ENCODE data around the gene CACTIN.
"Not testable (repeated sequence)": the region's sequence is repeated elsewhere in the genome, so short reads cannot be mapped to it uniquely, and the experiment has no call there.

CACTIN gene

GRCh38 chr19:3628766-3629165 lies 2.2 kb upstream of the CACTIN start:
- DNase-seq (ENCODE audit: low read depth, low spot score), result not testable (repeated sequence)

GRCh38 chr19:3627351-3627723 lies 747 bp upstream of the CACTIN start:
- DNase-seq (ENCODE audit: low read depth, low spot score), result no peak

GRCh38 chr19:3625996-3626472 lies 556 bp downstream of the CACTIN start:
- DNase-seq (ENCODE audit: low read depth, low spot score), result no peak

- DNase-seq (ENCODE audit: low read depth, low spot score), result no peak
Measured at GRCh38 chr19:3623716-3624115, 2.9 kb downstream of the CACTIN start.

GRCh38 chr19:3622224-3622623 lies 4.4 kb downstream of the CACTIN start:
- DNase-seq (ENCODE audit: low read depth, low spot score), result no peak

GRCh38 chr19:3621689-3622088 lies 4.9 kb downstream of the CACTIN start:
- DNase-seq (ENCODE audit: low read depth, low spot score), result no peak

- no peak for DNase-seq (ENCODE audit: low read depth, low spot score)
Measured at GRCh38 chr19:3620817-3621547, 5.6 kb downstream of the CACTIN start.

- DNase-seq (ENCODE audit: low read depth, low spot score), result no peak
Measured at GRCh38 chr19:3620145-3620816, 6.3 kb downstream of the CACTIN start.

GRCh38 chr19:3619631-3620012 lies 7.0 kb downstream of the CACTIN start:
- no peak for DNase-seq (ENCODE audit: low read depth, low spot score)

- no peak for DNase-seq (ENCODE audit: low read depth, low spot score)
Measured at GRCh38 chr19:3618811-3619630, 7.6 kb downstream of the CACTIN start.

GRCh38 chr19:3618144-3618810 lies 8.3 kb downstream of the CACTIN start:
- peak; percentile 21 for DNase-seq (ENCODE audit: low read depth, low spot score)

- DNase-seq (ENCODE audit: low read depth, low spot score), result no peak
Measured at GRCh38 chr19:3617463-3617862, 9.1 kb downstream of the CACTIN start.

- DNase-seq (ENCODE audit: low read depth, low spot score), result no peak
Measured at GRCh38 chr19:3615524-3616135, 11.0 kb downstream of the CACTIN start.

- no peak for DNase-seq (ENCODE audit: low read depth, low spot score)
Measured at GRCh38 chr19:3614858-3615505, 11.6 kb downstream of the CACTIN start.

- no peak for DNase-seq (ENCODE audit: low read depth, low spot score)
Measured at GRCh38 chr19:3613818-3614661, 12.6 kb downstream of the CACTIN start.

- no peak for DNase-seq (ENCODE audit: low read depth, low spot score)
Measured at GRCh38 chr19:3612901-3613741, 13.5 kb downstream of the CACTIN start.

GRCh38 chr19:3612330-3612729 lies 14.3 kb downstream of the CACTIN start:
- DNase-seq (ENCODE audit: low read depth, low spot score), result no peak

GRCh38 chr19:3611841-3612240 lies 14.7 kb downstream of the CACTIN start:
- DNase-seq (ENCODE audit: low read depth, low spot score), result no peak
